T-helper 2 cell (primary cell): Measurements from ENCODE around the gene ITGB1BP1.
A peak's percentile ranks its signal among the peaks of the same experiment; 100 is the strongest.

Experiments
- DNase-seq, 5 experiments: peaks; one replicate each; pipeline versions ENCODE4 v3.0.0 to v3.0.0-alpha.2; 2012 to 2022
- total RNA-seq, 2 donors: gene quantifications; one replicate each; lab custom pipeline; 2026; lab: John Stamatoyannopoulos, UW

Gene ITGB1BP1, protein sequence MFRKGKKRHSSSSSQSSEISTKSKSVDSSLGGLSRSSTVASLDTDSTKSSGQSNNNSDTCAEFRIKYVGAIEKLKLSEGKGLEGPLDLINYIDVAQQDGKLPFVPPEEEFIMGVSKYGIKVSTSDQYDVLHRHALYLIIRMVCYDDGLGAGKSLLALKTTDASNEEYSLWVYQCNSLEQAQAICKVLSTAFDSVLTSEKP
- total RNA-seq = 22.8 to 38.3 reads per million in 2 donors

DNA sequence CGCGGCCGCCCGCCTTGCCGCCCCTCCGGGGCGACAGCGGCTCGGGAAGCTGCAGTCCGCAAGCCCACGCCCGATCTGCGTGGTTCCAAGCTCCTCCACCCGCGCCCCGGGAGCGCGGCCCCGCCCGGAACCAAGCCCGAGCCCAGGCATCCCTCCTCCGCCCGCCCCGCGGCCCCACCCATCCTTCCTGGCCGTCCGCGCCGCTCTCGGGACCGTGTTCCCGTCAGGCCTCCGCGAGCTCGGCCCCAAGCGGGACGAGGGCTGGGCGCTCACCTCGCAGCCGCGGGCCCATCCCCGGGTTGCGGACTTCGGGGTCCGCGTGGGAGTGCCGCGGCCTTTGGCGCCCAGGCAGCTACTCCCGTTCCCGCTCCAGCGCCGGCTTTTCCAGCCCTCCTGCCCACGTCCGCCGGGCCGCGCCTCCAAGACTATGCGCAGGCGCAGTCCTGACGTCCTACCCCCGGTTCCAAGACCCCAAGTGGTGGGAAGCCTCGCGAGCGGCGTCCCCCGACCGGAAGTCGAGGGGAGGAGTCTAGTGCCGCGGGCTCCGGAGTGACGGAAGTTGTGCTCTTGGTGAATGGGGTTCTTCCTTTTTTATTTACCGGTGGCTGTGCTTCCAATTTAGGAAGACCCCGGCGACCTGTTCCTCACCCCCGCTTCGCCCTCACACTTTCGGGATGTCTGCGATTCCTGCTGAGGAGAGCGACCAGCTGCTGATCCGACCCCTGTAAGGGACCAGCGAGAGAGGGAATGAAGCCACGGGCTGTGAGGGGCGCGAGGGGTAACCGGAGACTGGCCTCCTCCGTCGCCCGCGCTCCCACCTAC, at the start of gene ITGB1BP1, which contains the start of gene CPSF3:
Gene ITGB1BP1, minus strand, starts transcription at position 429 of the 822 bp plus-strand sequence. CDS start 4,831 bp downstream, outside the sequence.
Gene CPSF3, plus strand, starts transcription at position 555 of the 822 bp plus-strand sequence. Its CDS starts 120 bp downstream, at position 675.
- DNase-seq = peak; percentile 88 to 98 (median 95)

DNA sequence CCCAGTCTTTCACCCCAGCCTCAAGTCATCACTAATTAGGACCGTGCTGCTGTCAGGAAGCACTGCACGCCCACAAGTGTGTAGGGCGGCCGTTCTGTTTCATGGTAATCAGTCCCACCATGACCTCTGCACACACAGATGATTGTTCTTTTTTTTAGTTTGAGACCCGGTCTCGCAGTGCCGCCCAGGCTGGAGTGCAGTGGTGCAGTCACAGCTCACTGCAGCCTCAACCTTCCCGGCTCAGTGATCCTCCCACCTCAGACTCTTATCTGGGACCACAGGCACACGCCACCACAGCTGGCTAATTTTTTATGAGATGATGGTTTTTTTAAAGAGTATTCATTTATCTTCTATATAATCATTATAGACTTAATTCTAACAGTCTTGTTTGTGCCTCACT, 49.2 kb upstream of the ITGB1BP1 start:
- no peak for DNase-seq

DNA sequence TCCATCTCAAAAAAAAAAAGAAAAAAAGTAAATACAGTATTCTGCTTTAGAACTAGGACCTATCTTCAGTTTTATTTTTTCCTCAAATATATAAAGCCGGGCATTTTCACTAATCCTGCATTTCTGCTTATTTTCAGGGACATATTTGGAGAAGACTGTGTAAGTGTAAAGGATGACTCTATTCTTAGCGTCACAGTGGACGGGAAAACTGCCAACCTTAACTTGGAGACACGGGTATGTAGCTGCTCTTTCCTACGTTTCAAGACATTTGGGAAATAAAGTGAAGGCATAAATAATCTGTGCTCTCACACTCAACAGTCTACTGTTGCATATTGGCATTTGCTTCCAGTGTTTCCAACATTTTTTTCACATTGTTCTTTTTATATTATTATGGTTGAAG, 47.9 kb upstream of the ITGB1BP1 start:
- DNase-seq = no peak

DNA sequence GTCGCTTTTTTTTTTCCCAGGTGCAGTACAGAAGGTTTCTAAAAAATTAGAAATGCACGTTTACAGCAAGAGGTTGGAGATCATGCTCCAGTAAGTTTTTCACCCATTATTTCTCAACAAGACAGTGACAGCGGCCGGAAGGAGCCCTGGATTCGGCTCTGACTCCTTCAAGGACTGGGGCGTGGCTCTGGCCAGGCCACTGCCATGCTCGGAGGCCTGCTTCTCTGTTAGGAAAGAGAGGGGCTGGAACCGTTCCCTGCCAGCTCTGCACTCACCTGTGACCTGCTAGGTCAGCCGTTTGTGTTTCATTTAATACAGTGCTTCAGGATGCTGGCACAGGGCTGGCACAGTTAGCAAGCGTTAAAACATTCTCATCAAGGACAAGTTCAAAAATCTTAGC, 44.4 kb upstream of the ITGB1BP1 start:
- DNase-seq = no peak

DNA sequence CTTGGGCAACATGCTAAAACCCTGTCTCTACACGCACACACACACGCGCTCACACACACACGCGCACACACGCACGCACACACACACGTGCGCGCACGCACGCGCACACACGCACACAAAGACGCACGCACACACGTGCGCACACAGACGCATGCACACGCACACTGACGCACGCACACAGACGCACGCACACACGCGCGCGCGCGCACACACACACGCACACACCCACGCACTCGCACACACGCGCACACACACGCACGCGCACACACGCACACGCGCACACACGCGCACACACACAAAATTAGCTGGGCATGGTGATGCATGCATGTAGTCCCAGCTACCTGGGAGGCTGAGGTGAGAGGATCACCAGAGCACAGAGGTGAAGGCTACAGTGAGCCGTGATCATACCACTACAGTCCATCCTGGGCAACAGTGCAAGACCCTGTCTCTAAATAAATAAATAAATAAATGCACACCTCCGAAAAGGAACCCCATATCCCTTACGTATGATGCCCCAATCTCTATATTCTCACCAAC, 42.9 kb upstream of the ITGB1BP1 start:
- peak in 1 of 5 experiments; percentile 16 for DNase-seq

DNA sequence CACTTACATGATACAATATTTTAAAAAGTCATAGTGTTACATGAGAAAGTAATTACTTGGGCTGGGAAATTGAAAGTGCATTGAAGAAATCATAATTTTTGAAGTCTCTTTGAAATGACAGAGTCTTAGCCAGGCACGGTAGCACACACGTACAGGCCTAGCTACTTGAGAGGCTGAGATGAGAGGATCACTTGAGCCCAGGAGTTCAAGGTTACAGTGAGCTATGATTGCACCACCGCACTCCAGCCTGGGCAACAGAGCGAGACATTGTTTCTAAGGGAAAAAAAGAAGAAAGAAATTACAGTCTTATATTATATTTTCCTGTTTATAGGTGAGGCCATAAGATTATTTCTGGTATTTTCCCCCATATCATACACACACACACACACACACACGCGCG, 41.8 kb upstream of the ITGB1BP1 start:
- DNase-seq = no peak

DNA sequence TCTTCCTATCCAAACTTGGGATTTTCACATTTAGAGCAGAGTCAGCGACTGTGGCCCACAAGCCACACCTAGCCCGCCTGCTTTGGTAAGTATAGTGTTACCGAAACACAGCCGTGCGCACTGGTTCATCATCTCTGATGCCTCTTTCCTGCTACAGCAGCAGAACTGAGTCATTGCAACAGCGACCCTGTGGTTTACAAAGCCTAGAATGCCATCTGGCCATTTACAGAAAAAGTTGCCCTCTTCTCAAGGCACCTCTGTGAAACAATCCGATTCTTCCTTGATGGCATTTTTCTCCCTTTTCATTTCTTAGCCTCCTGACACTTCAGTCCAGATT, 40.3 kb upstream of the ITGB1BP1 start:
- DNase-seq = peak in 1 of 5 experiments; percentile 70

DNA sequence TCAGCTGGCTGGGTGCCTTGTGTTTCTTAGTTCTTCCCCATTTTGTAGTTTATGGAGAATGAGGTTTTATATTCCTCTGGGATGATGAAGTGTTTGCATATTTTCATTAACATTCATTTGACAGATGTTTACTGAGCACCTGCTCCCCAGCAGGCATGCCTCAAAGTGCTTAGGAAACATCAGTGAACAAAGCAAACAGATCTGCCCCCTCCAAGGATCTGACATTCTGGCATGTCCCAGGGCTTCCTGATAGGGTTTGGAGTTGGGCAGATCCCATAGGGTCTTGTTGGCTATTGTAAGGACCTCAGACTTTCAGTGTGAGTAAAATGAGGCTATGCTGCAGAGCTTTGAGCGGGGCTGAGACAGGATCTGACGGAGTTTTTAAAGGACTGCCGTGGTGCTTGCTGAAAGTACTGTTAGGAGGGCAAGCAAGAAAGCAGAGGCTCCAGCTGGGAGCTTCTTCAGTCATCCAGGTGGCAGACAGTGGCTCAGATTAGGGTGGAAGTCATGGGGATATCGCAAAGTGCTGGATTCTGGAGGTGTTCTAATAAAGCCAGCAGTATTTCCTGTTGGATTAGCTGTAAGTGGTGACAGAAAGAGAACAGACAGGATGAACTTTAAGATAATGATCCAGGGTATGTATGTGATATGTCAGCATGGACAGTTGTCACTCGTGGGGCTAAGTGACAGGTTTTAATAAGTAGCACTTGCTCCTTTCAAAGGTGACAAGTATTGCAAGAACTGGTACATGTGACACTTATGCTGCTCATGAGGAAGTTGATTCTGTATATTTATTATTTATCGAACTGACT, 39.8 kb upstream of the ITGB1BP1 start:
- no peak for DNase-seq

DNA sequence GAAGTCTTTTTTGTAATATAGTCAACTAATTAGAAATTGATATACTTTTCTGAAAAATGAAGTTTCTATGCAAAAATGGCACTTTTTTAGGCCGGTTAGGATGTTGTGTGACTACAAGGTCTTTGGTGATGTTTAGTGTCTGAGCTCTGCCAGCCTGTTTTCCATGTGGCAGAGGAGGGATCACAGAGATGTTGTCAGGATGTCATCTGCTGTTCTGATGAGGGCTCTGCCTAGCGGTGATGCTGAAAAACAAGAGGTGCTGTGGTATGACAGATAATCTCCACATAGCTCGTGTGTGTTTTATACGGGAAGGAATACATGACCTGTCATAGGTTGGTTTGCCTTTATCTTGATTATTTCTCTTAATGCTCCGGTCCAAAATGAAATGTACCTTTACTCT, 39.0 kb upstream of the ITGB1BP1 start:
- DNase-seq = no peak

DNA sequence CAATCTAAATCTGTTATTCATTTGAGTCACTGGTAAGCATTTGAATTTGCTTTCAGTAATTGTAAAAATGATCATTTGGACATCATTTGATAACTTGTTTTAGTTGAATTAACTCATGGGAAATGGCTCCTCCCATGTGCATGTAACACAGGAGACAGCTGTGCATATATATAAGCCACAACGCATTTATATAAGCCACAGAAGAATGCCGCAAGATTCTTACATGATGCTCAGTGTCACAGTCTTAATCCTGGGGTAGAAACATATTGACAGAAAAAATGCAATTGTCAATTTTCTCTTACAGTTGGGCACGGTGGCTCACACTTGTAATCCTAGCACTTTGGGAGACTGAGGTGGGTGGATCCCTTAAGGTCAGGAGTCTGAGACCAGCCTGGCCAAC, 37.8 kb upstream of the ITGB1BP1 start:
- DNase-seq = no peak

DNA sequence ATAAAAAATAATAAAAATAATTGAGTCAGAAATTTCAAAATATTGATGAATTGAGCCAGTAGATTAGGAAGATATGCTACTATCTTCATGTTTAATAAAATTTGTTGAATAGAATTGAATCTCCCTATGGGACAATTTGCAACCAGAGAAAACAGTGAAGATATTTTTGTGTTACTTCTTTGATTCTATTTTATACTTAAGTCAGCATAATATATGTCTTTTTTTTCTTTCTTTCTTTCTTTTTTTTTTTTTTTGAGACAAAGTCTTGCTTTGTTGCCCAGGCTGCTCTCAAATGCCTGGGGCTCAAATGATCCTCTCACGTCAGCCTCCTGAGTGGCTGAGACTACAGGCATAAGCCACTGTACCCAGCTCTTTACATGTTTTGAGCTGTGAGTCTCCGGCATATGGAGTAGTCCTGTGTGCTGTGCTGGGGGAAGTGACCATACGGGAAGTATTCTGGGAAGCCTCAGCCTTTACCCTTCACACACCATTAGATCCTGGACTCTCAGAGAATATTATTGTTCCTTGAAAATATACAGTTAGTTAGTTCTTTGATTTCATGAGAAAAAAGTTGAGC, 37.2 kb upstream of the ITGB1BP1 start:
- DNase-seq = no peak

DNA sequence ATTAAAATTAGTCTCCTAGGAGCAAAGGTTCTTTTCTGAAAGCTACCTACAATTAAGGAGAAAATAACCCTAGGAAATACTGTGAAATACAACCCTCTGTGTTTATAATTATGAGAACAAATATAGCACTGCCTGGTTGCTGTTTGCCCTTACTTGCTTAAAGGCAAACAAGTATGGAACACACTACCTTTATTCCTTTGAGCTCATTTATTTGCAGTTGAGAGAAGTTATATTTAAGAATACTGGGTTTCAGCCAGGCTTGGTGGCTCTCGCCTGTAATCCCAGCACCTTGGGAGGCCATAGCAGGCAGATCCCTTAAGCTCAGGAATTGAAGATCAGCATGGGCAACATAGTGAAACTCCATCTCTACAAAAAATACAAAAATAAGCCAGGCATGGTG, 27.9 kb upstream of the ITGB1BP1 start:
- DNase-seq = no peak

DNA sequence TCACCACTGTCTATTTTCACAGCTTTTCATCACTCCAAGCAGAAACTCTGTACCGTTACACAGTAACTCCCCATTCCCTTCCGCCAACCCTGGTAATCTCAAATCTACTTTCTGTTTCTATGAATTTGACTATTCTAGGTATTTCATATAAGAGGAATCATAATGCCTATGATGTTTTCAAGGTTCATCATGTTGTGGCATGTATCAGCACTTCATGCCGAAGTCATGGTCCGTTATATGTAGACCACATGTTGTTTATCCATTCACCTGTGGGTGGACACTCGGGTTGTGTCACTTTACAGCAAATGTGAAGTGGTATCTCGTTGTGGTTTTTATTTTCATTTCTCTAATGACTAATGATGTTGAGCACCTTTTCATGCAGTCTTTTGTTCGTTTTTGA, 21.8 kb upstream of the ITGB1BP1 start:
- peak in 1 of 5 experiments; percentile 70 for DNase-seq

DNA sequence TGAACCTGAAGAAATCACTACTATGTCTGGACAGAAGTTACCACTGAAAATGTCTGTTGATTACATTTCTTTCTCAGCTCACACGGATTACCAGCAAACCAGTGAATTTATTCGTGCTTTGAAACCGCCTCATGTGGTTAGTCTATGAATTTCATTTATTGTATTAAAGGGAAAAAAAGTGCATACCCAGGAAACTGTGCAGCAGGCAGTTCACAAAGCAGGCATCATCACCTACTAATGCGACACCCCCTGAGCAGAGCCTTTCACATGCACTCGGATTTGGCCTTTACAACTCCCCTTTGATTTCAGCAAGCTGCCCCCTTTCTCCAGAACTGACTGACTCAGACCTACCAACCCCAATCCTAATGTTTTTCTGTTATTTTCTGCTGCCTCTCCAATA, 20.2 kb upstream of the ITGB1BP1 start:
- peak in 1 of 5 experiments; percentile 74 for DNase-seq

DNA sequence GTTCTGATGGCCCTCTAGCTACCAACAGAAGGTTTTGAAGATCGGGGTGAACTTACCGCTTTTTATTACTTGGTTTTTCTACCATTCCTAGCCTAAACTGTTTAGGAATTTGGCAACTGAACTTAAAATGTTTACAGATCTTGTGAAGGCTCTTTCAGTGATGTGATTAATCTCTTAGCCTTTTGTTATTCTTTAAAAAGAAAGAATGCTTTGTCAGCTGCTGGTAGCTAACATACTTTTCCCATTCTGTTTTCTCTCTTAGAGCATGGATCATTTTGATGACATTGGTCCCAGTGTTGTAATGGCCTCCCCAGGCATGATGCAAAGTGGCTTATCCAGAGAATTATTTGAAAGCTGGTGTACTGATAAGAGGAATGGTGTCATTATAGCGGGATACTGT, 18.2 kb upstream of the ITGB1BP1 start:
- DNase-seq = no peak

DNA sequence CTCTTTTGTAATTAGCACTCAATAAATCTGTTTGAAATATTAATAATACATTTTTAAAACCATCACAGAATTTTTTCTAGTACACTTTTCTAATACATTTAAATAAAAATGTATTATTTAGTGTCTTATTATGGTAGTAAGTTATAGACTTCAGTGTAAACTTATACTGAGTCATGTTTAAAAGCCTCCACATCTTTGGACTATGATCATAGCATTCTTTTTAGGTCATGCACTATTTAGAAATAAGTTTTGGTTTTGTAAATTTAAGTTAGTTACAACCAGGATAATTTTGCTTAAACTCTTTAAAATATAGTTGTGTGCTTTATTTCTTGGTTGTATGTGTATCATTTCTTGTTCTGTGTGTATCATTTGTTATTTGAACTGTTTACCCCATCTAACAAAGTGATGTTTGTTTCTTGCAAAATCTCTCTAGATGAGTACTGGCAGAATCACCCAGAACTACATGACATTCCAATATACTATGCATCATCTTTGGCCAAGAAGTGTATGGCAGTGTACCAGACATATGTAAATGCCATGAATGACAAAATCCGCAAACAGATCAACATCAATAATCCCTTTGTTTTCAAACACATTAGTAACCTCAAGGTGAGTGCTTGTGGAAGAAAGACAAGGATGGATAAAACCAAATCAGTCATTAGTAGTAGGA, 16.9 kb upstream of the ITGB1BP1 start:
- no peak for DNase-seq

DNA sequence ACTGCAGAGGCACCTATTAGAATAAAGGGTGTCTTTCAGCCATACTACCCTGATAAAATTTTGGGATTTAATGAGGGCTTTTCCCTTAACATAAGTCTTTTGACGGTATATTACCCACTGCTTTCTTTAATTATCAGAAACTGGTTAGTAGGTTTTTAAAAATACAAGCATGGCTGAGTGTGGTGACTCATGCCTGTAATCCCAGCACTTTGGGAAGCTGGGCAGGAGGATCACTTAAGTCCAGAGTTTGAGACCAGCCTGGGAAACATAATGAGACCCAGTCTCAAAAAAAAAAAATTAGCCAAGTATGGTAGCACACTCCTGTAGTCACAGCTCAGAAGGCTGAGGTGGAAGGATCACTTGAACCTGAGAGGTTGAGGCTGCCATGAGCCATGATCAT, 16.2 kb upstream of the ITGB1BP1 start:
- DNase-seq = no peak

DNA sequence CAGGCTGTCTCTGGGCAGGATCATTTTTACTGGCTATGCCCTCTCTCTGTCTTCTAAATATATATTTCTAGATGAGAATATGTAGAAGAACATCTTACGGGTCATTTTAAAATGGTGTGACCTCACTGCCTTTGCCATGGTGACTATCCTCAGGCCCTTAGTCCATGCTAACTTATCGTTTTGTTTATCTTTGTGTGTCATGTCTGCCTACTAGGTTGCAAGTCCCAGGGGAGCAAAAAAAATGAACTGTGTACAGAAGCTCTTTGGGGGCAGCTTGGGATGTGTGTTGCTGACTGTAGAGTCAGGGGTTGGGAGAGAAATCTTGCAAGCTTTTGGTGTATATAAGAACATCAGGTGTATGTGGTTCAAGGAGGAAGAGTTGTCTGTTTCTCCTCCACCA, 11.2 kb upstream of the ITGB1BP1 start:
- no peak for DNase-seq

DNA sequence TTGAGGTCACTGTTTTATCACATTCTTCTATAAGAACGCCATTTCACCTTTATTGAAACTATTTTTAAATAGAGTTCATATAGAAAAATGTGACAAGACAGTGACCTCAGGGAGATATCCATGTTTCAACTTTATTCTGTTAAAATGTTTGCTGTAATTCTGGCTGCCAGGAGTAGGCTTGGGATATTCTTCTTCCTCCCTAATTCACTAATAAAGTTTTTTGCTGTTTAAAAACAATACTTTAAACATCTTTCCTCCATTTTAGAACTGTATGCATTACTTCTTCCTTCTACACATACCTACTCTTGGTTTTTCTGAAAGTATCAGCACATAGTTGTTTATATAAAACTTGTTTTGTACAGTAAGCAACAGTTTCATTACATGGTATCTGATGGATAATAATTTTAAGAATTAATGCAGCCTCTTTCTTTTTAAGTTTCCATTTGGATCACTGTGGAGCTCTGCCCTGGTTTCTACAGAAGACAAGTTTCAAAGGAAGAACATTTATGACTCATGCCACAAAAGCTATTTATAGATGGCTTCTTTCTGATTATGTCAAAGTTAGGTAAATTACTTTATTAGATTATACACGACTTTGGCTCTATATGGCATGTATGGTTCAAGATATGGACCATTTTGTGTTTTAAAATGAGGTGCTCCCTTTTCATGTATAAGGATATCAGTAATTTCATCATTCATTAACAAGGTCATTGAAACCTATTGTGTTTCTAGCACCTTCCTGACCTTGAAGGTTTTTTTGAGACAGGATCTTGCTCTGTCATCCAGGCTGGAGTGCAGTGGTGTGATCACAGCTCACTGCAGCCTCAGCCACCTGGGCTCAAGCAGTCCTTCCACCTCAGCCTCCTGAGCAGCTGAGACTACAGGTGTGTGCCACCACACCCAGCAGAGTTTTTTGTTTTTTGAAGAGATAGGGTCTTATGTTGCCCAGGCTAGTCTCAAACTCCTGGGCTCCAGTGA, 7.3 kb upstream of the ITGB1BP1 start:
- DNase-seq = peak in 1 of 5 experiments; percentile 30

DNA sequence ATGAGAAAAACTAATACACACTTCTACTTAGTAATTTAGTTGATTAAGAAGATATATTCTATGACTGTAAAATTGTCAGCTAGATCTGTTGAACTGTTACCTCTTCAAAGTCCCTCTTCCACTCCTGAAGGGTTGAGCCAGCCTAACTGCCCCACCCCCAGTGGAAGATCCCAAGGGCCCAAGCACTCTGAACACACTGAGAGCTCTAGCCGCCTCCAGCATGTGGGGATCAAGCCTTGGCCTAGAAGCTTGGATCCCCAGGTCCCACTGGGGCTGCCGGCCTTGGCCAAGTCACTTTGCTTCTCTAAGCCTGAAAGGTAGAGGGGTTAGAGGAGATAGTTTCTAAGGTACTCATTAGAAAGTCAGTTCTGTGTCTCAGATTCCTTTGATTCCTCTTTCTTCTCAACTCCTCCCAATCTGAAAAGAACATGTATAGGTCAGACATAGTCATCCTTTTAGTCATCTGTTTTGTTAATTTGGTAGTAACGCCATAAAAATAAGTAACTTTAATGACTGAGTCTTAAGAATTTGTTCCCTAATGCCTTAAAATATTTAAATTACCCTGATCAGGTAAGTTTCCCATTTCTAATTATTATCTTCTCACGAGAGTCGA, 5.7 kb upstream of the ITGB1BP1 start:
- DNase-seq = no peak
